Breast epithelium (tissue), 3 donors: Measurements from ENCODE around the gene ADGRA1.

Experiments
- POLR2A ChIP-seq: fragments of 450-650 bp; IDR thresholded peaks from one replicate; pipeline ENCODE4 v1.6.1; 2016; ENCODE audit warnings: antibody characterized with exemption, mild to moderate bottlenecking, moderate library complexity
- TF ChIP-seq, protein P1 (sequence below), 3 donors: fragments of 450-650 bp; IDR thresholded peaks; one replicate each; pipeline ENCODE4 v1.5.1; 2016 to 2017; ENCODE audit warnings: antibody characterized with exemption in 3 of 3, mild to moderate bottlenecking in 3 of 3, moderate library complexity in 3 of 3

DNA sequence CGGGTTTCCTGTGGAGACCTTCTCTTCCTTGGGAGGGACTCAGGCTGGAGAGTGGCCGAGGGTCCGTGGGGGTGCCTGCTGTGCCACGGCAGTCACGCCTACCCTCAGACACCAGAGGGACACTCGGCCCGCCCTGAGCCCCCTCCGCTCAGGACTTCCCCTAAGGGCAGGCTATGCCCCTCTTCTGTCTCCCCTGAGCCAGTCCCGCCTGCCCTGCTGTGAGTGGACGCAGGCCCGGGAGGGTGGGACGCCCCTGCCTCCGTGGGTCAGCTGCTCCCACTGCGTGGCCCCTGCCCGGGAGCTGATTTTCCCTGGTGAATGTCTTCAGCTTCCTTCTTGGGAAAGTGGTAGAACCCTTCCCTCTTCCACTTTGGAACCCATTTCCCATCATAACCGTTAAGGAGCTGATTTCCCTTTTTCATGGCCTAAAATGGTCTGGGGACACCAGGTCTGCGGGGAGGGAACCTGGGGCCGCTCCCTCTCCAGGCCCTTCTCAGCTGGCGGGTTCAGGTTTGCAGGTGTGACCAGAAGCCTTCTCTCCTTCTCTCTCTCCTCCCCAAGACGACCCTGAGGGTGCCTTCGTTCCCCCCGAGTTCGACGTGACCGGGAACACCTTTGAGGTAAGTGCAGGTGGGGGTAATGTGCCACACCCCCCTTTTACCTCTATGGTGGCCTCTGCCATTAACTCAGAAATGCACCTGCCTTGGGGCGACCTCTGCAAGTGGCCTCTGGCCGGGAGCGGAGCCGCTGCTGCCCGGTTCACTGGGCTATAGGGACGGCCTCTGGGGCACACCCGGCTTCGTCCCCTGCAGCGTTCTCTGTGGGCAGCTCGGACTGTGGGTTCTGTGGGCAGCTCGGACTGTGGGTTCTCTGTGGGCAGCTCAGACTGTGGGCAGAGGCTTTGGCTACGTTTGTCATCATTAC is 80.2 kb downstream of the ADGRA1 start:
- TF ChIP-seq, protein P1, sequence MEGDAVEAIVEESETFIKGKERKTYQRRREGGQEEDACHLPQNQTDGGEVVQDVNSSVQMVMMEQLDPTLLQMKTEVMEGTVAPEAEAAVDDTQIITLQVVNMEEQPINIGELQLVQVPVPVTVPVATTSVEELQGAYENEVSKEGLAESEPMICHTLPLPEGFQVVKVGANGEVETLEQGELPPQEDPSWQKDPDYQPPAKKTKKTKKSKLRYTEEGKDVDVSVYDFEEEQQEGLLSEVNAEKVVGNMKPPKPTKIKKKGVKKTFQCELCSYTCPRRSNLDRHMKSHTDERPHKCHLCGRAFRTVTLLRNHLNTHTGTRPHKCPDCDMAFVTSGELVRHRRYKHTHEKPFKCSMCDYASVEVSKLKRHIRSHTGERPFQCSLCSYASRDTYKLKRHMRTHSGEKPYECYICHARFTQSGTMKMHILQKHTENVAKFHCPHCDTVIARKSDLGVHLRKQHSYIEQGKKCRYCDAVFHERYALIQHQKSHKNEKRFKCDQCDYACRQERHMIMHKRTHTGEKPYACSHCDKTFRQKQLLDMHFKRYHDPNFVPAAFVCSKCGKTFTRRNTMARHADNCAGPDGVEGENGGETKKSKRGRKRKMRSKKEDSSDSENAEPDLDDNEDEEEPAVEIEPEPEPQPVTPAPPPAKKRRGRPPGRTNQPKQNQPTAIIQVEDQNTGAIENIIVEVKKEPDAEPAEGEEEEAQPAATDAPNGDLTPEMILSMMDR (IDR thresholded peaks at IDR 0.05) = no peak
- no peak for TF ChIP-seq POLR2A
